GM12878 (cell line): ENCODE measurements around the gene SHCBP1L. TPM values are rescaled to one million over a fixed set of nuclear protein-coding genes. Genes with fewer than 3 reads are reported as not detected.

Experiments used
- ATAC-seq: fragments of 200-7000 bp; cut with Tn5 transposase; 3 replicates; pipeline ENCODE4 v1.9.1; 2020; ENCODE audit warnings: mild to moderate bottlenecking, moderate library complexity
- Bru-seq: library from RNA; stranded (reverse); fragments of 400-500 nt; gene quantifications from one replicate; lab custom pipeline; 2021; lab: Mats Ljungman, UMichigan
- BruChase-seq, 2 experiments: library from RNA; stranded (reverse); fragments of 400-500 nt; gene quantifications; one replicate each; lab custom pipeline; 2021; lab: Mats Ljungman, UMichigan
- BruUV-seq: library from RNA; stranded (reverse); fragments of 400-500 nt; replicated peaks from 2 replicates; lab custom pipeline; 2021; lab: Mats Ljungman, UMichigan
- CTCF ChIA-PET: fragments of 300-600 bp; sonication (Branson Sonifier 250); formaldehyde crosslinking; extraction: SDS; loops from one replicate; lab custom pipeline; 2021; ENCODE audit warnings: inconsistent platforms; lab: Yijun Ruan, JAX
- POLR2A ChIA-PET: fragments of 350-600 bp; formaldehyde crosslinking; extraction: SDS; loops from one replicate; lab custom pipeline; 2021; ENCODE audit warnings: inconsistent platforms; lab: Charles Lee
- RAD21 ChIA-PET: fragments of 300-600 bp; sonication (Branson Sonifier 250); formaldehyde crosslinking; loops from one replicate; lab custom pipeline; 2023; ENCODE audit warnings: antibody characterized with exemption; ENCODE audit not compliant: unreplicated experiment; lab: Charles Lee
- SMC1A ChIA-PET: fragments of 300-600 bp; sonication (Branson Sonifier 250); formaldehyde crosslinking; loops from one replicate; lab custom pipeline; 2023; ENCODE audit not compliant: unreplicated experiment, uncharacterized antibody; lab: Charles Lee
- DNase-seq: peaks from one replicate; pipeline ENCODE4 v3.0.0-alpha.2; 2011; ENCODE audit warnings: low read depth, low spot score
- FAIRE-seq: peaks from 3 replicates; lab custom pipeline; 2011; peaks lifted over from hg19 to GRCh38; lab: Jason Lieb, UNC
- H2AFZ ChIP-seq: 2 replicates; pipeline ENCODE4 v1.6.0; 2011; ENCODE audit warnings: low read depth, low read length, control low read depth; ENCODE audit not compliant: control insufficient read depth
- H3K27ac ChIP-seq: 2 replicates; pipeline ENCODE4 v1.5.1; 2011; ENCODE audit warnings: control low read depth; ENCODE audit not compliant: control insufficient read depth, insufficient read depth
- H3K27me3 ChIP-seq, 2 experiments: replicated peaks in 1 of 2; 2 replicates each; pipeline versions ENCODE4 v1.6.0 to v1.6.1; 2011; ENCODE audit warnings: low read length in 1 of 2; ENCODE audit not compliant: control insufficient read depth in 2 of 2, insufficient read depth in 2 of 2
- H3K36me3 ChIP-seq, 2 experiments: 2 replicates each; pipeline ENCODE4 v1.5.1; 2011; ENCODE audit warnings: low read length in 1 of 2; ENCODE audit not compliant: control insufficient read depth in 2 of 2, insufficient read depth in 2 of 2
- H3K4me1 ChIP-seq: 2 replicates; pipeline ENCODE4 v1.6.1; 2011; ENCODE audit warnings: mild to moderate bottlenecking, low read length, moderate library complexity, mixed read lengths; ENCODE audit not compliant: control insufficient read depth, insufficient read depth
- H3K4me2 ChIP-seq: 2 replicates; pipeline ENCODE4 v1.6.0; 2011; ENCODE audit warnings: control low read depth; ENCODE audit not compliant: control insufficient read depth, insufficient read depth
- H3K4me3 ChIP-seq: fragments of 200-600 bp; sonication (generic); 2 replicates; pipeline ENCODE4 v1.5.1; 2016
- H3K79me2 ChIP-seq: 2 replicates; pipeline ENCODE4 v1.6.0; 2011; ENCODE audit warnings: low read length; ENCODE audit not compliant: control insufficient read depth, insufficient read depth
- H3K9ac ChIP-seq: 2 replicates; pipeline ENCODE4 v1.8.0; 2011; ENCODE audit warnings: low read length, control low read depth, mixed read lengths; ENCODE audit not compliant: control insufficient read depth, insufficient read depth
- H3K9me3 ChIP-seq: replicated peaks from 3 replicates; pipeline ENCODE4 v1.5.1; 2011; ENCODE audit warnings: mild to moderate bottlenecking, low read length; ENCODE audit not compliant: control insufficient read depth, insufficient read depth
- H4K20me1 ChIP-seq: 2 replicates; pipeline ENCODE4 v1.6.0; 2011; ENCODE audit not compliant: control insufficient read depth, insufficient read depth
- ATF2 ChIP-seq: IDR thresholded peaks from 2 replicates; pipeline ENCODE4 v1.6.1; 2012; ENCODE audit warnings: low read length, inconsistent platforms
- BRCA1 ChIP-seq: IDR thresholded peaks from 2 replicates; pipeline ENCODE4 v1.6.1; 2011; ENCODE audit warnings: low read depth, low read length, improper control_type of control experiment
- EED ChIP-seq: sonication (generic); IDR thresholded peaks from 2 replicates; pipeline ENCODE4 v1.6.1; 2016; ENCODE audit warnings: antibody characterized with exemption, low read depth
- LARP7 ChIP-seq: fragments of 450-650 bp; IDR thresholded peaks from 2 replicates; pipeline ENCODE4 v1.6.1; 2017; ENCODE audit warnings: mild to moderate bottlenecking
- NKRF ChIP-seq: fragments of 450-650 bp; conservative IDR thresholded peaks from 2 replicates; pipeline ENCODE4 v1.6.1; 2017; ENCODE audit warnings: mild to moderate bottlenecking, moderate library complexity
- YY1 ChIP-seq: IDR thresholded peaks from 2 replicates; pipeline ENCODE4 v1.6.1; 2011; ENCODE audit warnings: low read depth, mild to moderate bottlenecking, low read length
- WGBS: methylation state at CpG from one replicate; pipeline ENCODE4 v1.1.6; 2016; ENCODE audit warnings: low lambda C conversion rate; ENCODE audit not compliant: insufficient replicate concordance, insufficient coverage; ENCODE audit errors: missing lambda C conversion rate; 5-methylcytosine and 5-hydroxymethylcytosine counted together
- in situ Hi-C: fragments of 300-500 bp; cut with MboI; formaldehyde crosslinking; loops from 9 replicates; pipeline ENCODE4 v1.14.3; 2018; ENCODE audit warnings: mixed read lengths
- intact Hi-C: fragments of 100-400 bp; cut with micrococcal nuclease; formaldehyde crosslinking; loops from one replicate; pipeline ENCODE4 v1.14.2; 2022; ENCODE audit not compliant: unreplicated experiment
- long read RNA-seq, 2 experiments: library from polyadenylated mRNA; unstranded; transcript quantifications; one replicate each; pipeline ENCODE4 v2.0.0, GENCODE V29; 2019 to 2020
- polyA minus RNA-seq, 3 experiments: library from RNA; depleted of rRNA, polyadenylated mRNA; stranded (reverse); fragments of >200 nt; gene quantifications; 2 replicates each; pipeline ENCODE4 v1.2.3, GENCODE V29; 2011
- polyA plus RNA-seq, 11 experiments: library from polyadenylated mRNA; depleted of rRNA in 4 of 11; unstranded in 6 of 11; stranded (reverse) in 5 of 11; fragments of >200 nt; fragmentation: Nextera tagmentation in 4 of 11; fragmentation: Illumina TruSeq in 1 of 11; extraction: Ambion mirVana in 4 of 11; extraction: Trizol in 1 of 11; gene quantifications; 1 replicate in 1 of 11; 2 replicates in 10 of 11; pipeline versions ENCODE4 v1.2.1 to v1.2.3, GENCODE V29; 2011 to 2016; ENCODE audit warnings: inconsistent platforms in 2 of 11, missing spikeins in 2 of 11, low read depth in 1 of 11
- total RNA-seq, 4 experiments: library from RNA; depleted of rRNA in 3 of 4; stranded (reverse); fragments of >200 nt in 3 of 4; fragmentation: Illumina TruSeq in 1 of 4; extraction: Trizol in 1 of 4; gene quantifications; 2 replicates each; pipeline versions ENCODE4 v1.2.1 to v1.2.3, GENCODE V29; 2013 to 2021
- TF ChIP-seq, protein P1 (sequence below), 3 experiments: IDR thresholded peaks in 2 of 3; conservative IDR thresholded peaks in 1 of 3; 2 replicates each; pipeline ENCODE4 v1.5.1; 2011; ENCODE audit warnings: low read depth in 3 of 3, low read length in 3 of 3, mild to moderate bottlenecking in 3 of 3, control low read depth in 2 of 3, moderate library complexity in 2 of 3, inconsistent platforms in 1 of 3, mixed read lengths in 1 of 3; ENCODE audit not compliant: control insufficient read depth in 2 of 3, insufficient read depth in 1 of 3; ENCODE audit errors: extremely low read depth in 1 of 3

Gene SHCBP1L
- not detected in 2 replicates for total RNA-seq (2013; cell fraction: nucleolus; rRNA removed)
- total RNA-seq (2014; rRNA removed) (not detected in 2 replicates), total RNA-seq (2014; rRNA removed; fragmentation: Illumina TruSeq; extraction: Trizol) (not detected in 2 replicates), total RNA-seq (2021) (not detected in 2 replicates), polyA plus RNA-seq (2011; rRNA removed) (not detected in 2 replicates), polyA plus RNA-seq (2014; fragmentation: Illumina TruSeq; extraction: Trizol) (not detected in 2 replicates), polyA plus RNA-seq (2014; fragmentation: Nextera tagmentation; extraction: Ambion mirVana) (not detected), polyA plus RNA-seq (2014; rRNA removed) (not detected in 2 replicates), polyA plus RNA-seq (2016; fragmentation: Nextera tagmentation; extraction: Ambion mirVana) (not detected), polyA minus RNA-seq (2011; rRNA and poly(A)+ RNA removed) (not detected in 2 replicates), Bru-seq, nascent RNA (percentile 8 among the genes with signal in this experiment), BruChase-seq, experiment 1, labeled RNA remaining after a 6-hour chase (percentile 2 among the genes with signal in this experiment), BruChase-seq, experiment 2, labeled RNA remaining after a 2-hour chase (percentile 3 among the genes with signal in this experiment)
- polyA plus RNA-seq (2011; ENCODE audit: low read depth): not detected
- not detected in 2 replicates for polyA plus RNA-seq (2011; cell fraction: cytosol; rRNA removed)
- not detected in 2 replicates for polyA plus RNA-seq (2011; cell fraction: nucleus; rRNA removed)
- not detected in 2 replicates for polyA plus RNA-seq (2012)
- not detected in 2 replicates for polyA minus RNA-seq (2011; cell fraction: cytosol; rRNA and poly(A)+ RNA removed)
- not detected in 2 replicates for polyA minus RNA-seq (2011; cell fraction: nucleus; rRNA and poly(A)+ RNA removed)
- long read RNA-seq, experiment 1: 0 reads
- long read RNA-seq, experiment 2: 0 reads

DNA sequence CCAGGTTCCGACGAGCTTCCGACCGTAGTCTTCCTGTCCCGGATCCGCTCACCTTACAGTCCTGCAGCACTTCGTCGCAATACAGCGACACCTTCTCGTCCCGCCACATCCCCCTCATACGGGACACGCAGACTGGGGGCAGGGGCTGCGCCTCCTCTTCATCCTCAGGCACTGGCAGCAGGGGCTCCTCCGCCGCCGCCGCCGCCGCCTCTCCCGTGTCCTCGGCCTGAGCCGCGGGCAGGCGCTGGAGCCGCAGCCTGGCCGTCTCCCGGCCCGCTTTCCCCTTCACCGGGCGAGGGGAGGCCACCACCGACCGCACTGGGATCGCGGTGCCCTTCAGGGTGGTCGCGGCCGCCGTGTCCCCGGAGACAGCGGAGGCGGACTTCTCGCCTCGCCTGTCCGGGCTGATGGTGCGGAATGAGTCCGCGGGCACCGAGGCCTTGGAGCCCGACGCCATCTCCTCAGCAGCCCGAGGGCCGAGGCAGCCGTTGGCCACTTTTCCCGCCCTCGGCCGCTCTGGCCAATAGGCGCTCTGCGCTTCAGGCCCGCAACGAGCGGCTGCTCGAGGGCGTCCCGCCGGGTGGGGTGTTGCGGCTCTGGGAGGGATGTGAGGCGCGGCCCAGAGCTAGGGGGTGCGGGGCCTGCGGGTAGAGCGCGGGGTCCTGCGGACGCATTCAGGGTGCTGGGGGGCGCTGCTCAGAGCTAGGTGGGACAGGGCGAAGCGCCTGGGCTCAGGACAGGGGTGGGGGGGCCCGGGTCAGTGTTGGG is at the start of gene SHCBP1L:
Gene SHCBP1L (minus strand): TSS at position 490 of the 768 bp plus-strand sequence. CDS start 33 bp downstream, at position 457.
- Histone ChIP-seq H3K4me2 (no peak within 1 kb of the TSS), H3K79me2 (no peaks in the 10 kb centered on the region), H3K9ac (no peak within 1 kb of the TSS), H3K27ac (no peak within 1 kb of the TSS), H3K36me3 (no peaks in the 10 kb centered on the region), H3K27me3 (no peaks in the 10 kb centered on the region; a peak in 1 of 4 replicates), H3K9me3 (no peaks in the 10 kb centered on the region), H3K4me1 (no peaks in the 10 kb centered on the region), H3K4me3 (no peak within 1 kb of the TSS), H4K20me1 (no peaks in the 10 kb centered on the region), H2AFZ (no peak within 1 kb of the TSS)
- TF ChIP-seq YY1: no peak
- no TSS peak for BruUV-seq
- FAIRE-seq: no peak
- ChIA-PET POLR2A (no interaction called here), CTCF (no interaction called here), RAD21 (no interaction called here), SMC1A (no interaction called here)
- in situ Hi-C loops: no loop called here
- no peak for DNase-seq
- intact Hi-C loops: no loop called here
- no peak for ATAC-seq
- 66% methylated on average over 54 of the region's 79 CpGs for WGBS

GRCh38 chr1:183002267-183002666 is 49.3 kb upstream of the SHCBP1L start:
- no TSS peak for BruUV-seq
- Histone ChIP-seq H3K27me3 (no peaks in the 10 kb centered on the region), H3K79me2 (no peaks in the 10 kb centered on the region), H3K4me3 (no peak overlapping the region), H3K9ac (no peak overlapping the region), H3K9me3 (no peaks in the 10 kb centered on the region), H3K4me1 (no peaks in the 10 kb centered on the region), H2AFZ (no peak overlapping the region), H4K20me1 (no peaks in the 10 kb centered on the region), H3K4me2 (no peak overlapping the region), H3K27ac (no peak overlapping the region), H3K36me3 (no peaks in the 10 kb centered on the region)
- RAD21 ChIA-PET: no interaction called here
- SMC1A ChIA-PET: interaction anchor here (1.0 to 1.2 kb wide), 3 partner anchors 11 to 26 kb away, joined by 3 read pairs; no protein-coding TSS in a partner anchor
- DNase-seq (no peak), ATAC-seq (no peak), FAIRE-seq (no peak)
- CTCF ChIA-PET: interaction anchor here (1.1 to 1.2 kb wide), 2 partner anchors 39 to 227 kb away, joined by 3 to 4 read pairs; no protein-coding TSS in a partner anchor
- in situ Hi-C loops (no loop called here), intact Hi-C loops (no loop called here)
- POLR2A ChIA-PET: no interaction called here
- no peak for TF ChIP-seq ATF2
- TF ChIP-seq EED: no peak
- no peak for TF ChIP-seq LARP7
- TF ChIP-seq, protein P1, sequence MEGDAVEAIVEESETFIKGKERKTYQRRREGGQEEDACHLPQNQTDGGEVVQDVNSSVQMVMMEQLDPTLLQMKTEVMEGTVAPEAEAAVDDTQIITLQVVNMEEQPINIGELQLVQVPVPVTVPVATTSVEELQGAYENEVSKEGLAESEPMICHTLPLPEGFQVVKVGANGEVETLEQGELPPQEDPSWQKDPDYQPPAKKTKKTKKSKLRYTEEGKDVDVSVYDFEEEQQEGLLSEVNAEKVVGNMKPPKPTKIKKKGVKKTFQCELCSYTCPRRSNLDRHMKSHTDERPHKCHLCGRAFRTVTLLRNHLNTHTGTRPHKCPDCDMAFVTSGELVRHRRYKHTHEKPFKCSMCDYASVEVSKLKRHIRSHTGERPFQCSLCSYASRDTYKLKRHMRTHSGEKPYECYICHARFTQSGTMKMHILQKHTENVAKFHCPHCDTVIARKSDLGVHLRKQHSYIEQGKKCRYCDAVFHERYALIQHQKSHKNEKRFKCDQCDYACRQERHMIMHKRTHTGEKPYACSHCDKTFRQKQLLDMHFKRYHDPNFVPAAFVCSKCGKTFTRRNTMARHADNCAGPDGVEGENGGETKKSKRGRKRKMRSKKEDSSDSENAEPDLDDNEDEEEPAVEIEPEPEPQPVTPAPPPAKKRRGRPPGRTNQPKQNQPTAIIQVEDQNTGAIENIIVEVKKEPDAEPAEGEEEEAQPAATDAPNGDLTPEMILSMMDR (IDR thresholded peaks at IDR 0.05 in 2 of 3, conservative IDR thresholded peaks at IDR 0.05 in 1 of 3; ENCODE audit: control insufficient read depth in 2 of 3, extremely low read depth in 1 of 3, insufficient read depth in 1 of 3, low read depth in 3 of 3, low read length in 3 of 3): no peak
- TF ChIP-seq NKRF: no peak
- no peak for TF ChIP-seq BRCA1
